Measurements from ENCODE around the gene CPEB4.

CPEB4 gene

GRCh38 chr5:173841710-173842109, 46.4 kb upstream of the CPEB4 start:
- no peak overlapping the region for H2BK15ac ChIP-seq (ENCODE audit: low read depth, poor library complexity, severe bottlenecking)
- no peaks in the 10 kb centered on the region for H3K27me3 ChIP-seq (ENCODE audit: control insufficient read depth in 1 of 2, insufficient read depth in 1 of 2, low read length in 2 of 2)
- H4K91ac ChIP-seq (ENCODE audit: low read length): no peak overlapping the region
- no peak overlapping the region for H3K14ac ChIP-seq (ENCODE audit: low read length in 2 of 2)
- WGBS: 90% methylated on average over 3 of the region's 3 CpGs
- H3K9me3 ChIP-seq (ENCODE audit: control insufficient read depth, low read length): peaks cover 3% of the 10 kb centered on the region
- H3K36me3 ChIP-seq (ENCODE audit: control insufficient read depth in 1 of 2, insufficient read depth in 2 of 2, low read depth in 1 of 2, low read length in 2 of 2): no peaks in the 10 kb centered on the region
- DNase-seq: no peak
- no peak overlapping the region for H2AK5ac ChIP-seq (ENCODE audit: low read length, severe bottlenecking)
- H3K27ac ChIP-seq (ENCODE audit: low read length, poor library complexity, severe bottlenecking): no peak overlapping the region
- no peak overlapping the region for H3K18ac ChIP-seq (ENCODE audit: low read depth in 1 of 2, low read length in 2 of 2)
- no peak overlapping the region for H3K4me3 ChIP-seq (ENCODE audit: insufficient read depth in 1 of 2, low read depth in 1 of 2, low read length in 2 of 2)
- H3K4me1 ChIP-seq (ENCODE audit: control insufficient read depth, insufficient read depth, low read depth, low read length): no peaks in the 10 kb centered on the region
- H2BK120ac ChIP-seq (ENCODE audit: low read depth, low read length): no peak overlapping the region
- H4K8ac ChIP-seq (ENCODE audit: low read length): no peak overlapping the region
- no peak overlapping the region for H2BK5ac ChIP-seq (ENCODE audit: low read depth, low read length, poor library complexity, severe bottlenecking)
- H2BK12ac ChIP-seq (ENCODE audit: low read length in 2 of 2): no peak overlapping the region
- H3K4ac ChIP-seq (ENCODE audit: low read depth in 1 of 2, low read length in 2 of 2): no peak overlapping the region
- no peaks in the 10 kb centered on the region for H3K79me1 ChIP-seq (replicated peaks; ENCODE audit: low read length, poor library complexity, severe bottlenecking)
- H3K9ac ChIP-seq (ENCODE audit: low read length): no peak overlapping the region
- H3K23ac ChIP-seq (ENCODE audit: low read length in 2 of 2): no peak overlapping the region
- no peak overlapping the region for H3K4me2 ChIP-seq (ENCODE audit: low read length, poor library complexity, severe bottlenecking)
- no peak overlapping the region for H2AFZ ChIP-seq (ENCODE audit: low read depth, low read length)

GRCh38 chr5:173843794-173844193, 44.4 kb upstream of the CPEB4 start:
- H3K27me3 ChIP-seq (ENCODE audit: control insufficient read depth in 1 of 2, insufficient read depth in 1 of 2, low read length in 2 of 2): no peaks in the 10 kb centered on the region
- H2AK5ac ChIP-seq (ENCODE audit: low read length, severe bottlenecking): no peak overlapping the region
- 75% methylated on average over 3 of the region's 3 CpGs for WGBS
- H3K36me3 ChIP-seq (ENCODE audit: control insufficient read depth in 1 of 2, insufficient read depth in 2 of 2, low read depth in 1 of 2, low read length in 2 of 2): no peaks in the 10 kb centered on the region
- peaks cover 12% of the 10 kb centered on the region for H3K9me3 ChIP-seq (ENCODE audit: control insufficient read depth, low read length)
- no peaks in the 10 kb centered on the region for H3K4me1 ChIP-seq (ENCODE audit: control insufficient read depth, insufficient read depth, low read depth, low read length)
- H4K8ac ChIP-seq (ENCODE audit: low read length): no peak overlapping the region
- H2BK120ac ChIP-seq (ENCODE audit: low read depth, low read length): no peak overlapping the region
- H4K91ac ChIP-seq (ENCODE audit: low read length): no peak overlapping the region
- no peak overlapping the region for H2AFZ ChIP-seq (ENCODE audit: low read depth, low read length)
- no peak for DNase-seq
- no peak overlapping the region for H2BK5ac ChIP-seq (ENCODE audit: low read depth, low read length, poor library complexity, severe bottlenecking)
- no peak overlapping the region for H2BK15ac ChIP-seq (ENCODE audit: low read depth, poor library complexity, severe bottlenecking)
- H3K23ac ChIP-seq (ENCODE audit: low read length in 2 of 2): no peak overlapping the region
- H3K27ac ChIP-seq (ENCODE audit: low read length, poor library complexity, severe bottlenecking): no peak overlapping the region
- no peak overlapping the region for H3K4me3 ChIP-seq (ENCODE audit: insufficient read depth in 1 of 2, low read depth in 1 of 2, low read length in 2 of 2)
- H3K18ac ChIP-seq (ENCODE audit: low read depth in 1 of 2, low read length in 2 of 2): no peak overlapping the region
- H3K9ac ChIP-seq (ENCODE audit: low read length): no peak overlapping the region
- H3K4ac ChIP-seq (ENCODE audit: low read depth in 1 of 2, low read length in 2 of 2): no peak overlapping the region
- H3K4me2 ChIP-seq (ENCODE audit: low read length, poor library complexity, severe bottlenecking): no peak overlapping the region
- H3K14ac ChIP-seq (ENCODE audit: low read length in 2 of 2): no peak overlapping the region
- no peak overlapping the region for H2BK12ac ChIP-seq (ENCODE audit: low read length in 2 of 2)
- H3K79me1 ChIP-seq (replicated peaks; ENCODE audit: low read length, poor library complexity, severe bottlenecking): no peaks in the 10 kb centered on the region

GRCh38 chr5:173845321-173845720, 42.8 kb upstream of the CPEB4 start:
- H3K4me3 ChIP-seq (ENCODE audit: insufficient read depth in 1 of 2, low read depth in 1 of 2, low read length in 2 of 2): no peak overlapping the region
- H3K18ac ChIP-seq (ENCODE audit: low read depth in 1 of 2, low read length in 2 of 2): no peak overlapping the region
- 79% methylated on average over 4 of the region's 6 CpGs for WGBS
- no peak overlapping the region for H3K23ac ChIP-seq (ENCODE audit: low read length in 2 of 2)
- no peak overlapping the region for H3K4ac ChIP-seq (ENCODE audit: low read depth in 1 of 2, low read length in 2 of 2)
- no peaks in the 10 kb centered on the region for H3K79me1 ChIP-seq (replicated peaks; ENCODE audit: low read length, poor library complexity, severe bottlenecking)
- H3K36me3 ChIP-seq (ENCODE audit: control insufficient read depth in 1 of 2, insufficient read depth in 2 of 2, low read depth in 1 of 2, low read length in 2 of 2): no peaks in the 10 kb centered on the region
- no peaks in the 10 kb centered on the region for H3K4me1 ChIP-seq (ENCODE audit: control insufficient read depth, insufficient read depth, low read depth, low read length)
- H3K9me3 ChIP-seq (ENCODE audit: control insufficient read depth, low read length): peaks cover 18% of the 10 kb centered on the region
- H2BK12ac ChIP-seq (ENCODE audit: low read length in 2 of 2): no peak overlapping the region
- DNase-seq: no peak
- H2AFZ ChIP-seq (ENCODE audit: low read depth, low read length): no peak overlapping the region
- H3K9ac ChIP-seq (ENCODE audit: low read length): no peak overlapping the region
- no peak overlapping the region for H2BK15ac ChIP-seq (ENCODE audit: low read depth, poor library complexity, severe bottlenecking)
- H3K14ac ChIP-seq (ENCODE audit: low read length in 2 of 2): no peak overlapping the region
- H3K27ac ChIP-seq (ENCODE audit: low read length, poor library complexity, severe bottlenecking): no peak overlapping the region
- H2AK5ac ChIP-seq (ENCODE audit: low read length, severe bottlenecking): no peak overlapping the region
- no peak overlapping the region for H3K4me2 ChIP-seq (ENCODE audit: low read length, poor library complexity, severe bottlenecking)
- H3K27me3 ChIP-seq (ENCODE audit: control insufficient read depth in 1 of 2, insufficient read depth in 1 of 2, low read length in 2 of 2): no peaks in the 10 kb centered on the region
- no peak overlapping the region for H2BK5ac ChIP-seq (ENCODE audit: low read depth, low read length, poor library complexity, severe bottlenecking)
- H4K8ac ChIP-seq (ENCODE audit: low read length): no peak overlapping the region
- H2BK120ac ChIP-seq (ENCODE audit: low read depth, low read length): no peak overlapping the region
- H4K91ac ChIP-seq (ENCODE audit: low read length): no peak overlapping the region

GRCh38 chr5:173846929-173847501, 41.1 kb upstream of the CPEB4 start:
- Histone ChIP-seq H2BK12ac (ENCODE audit: low read length in 2 of 2) (no peak overlapping the region), H3K27ac (ENCODE audit: low read length, poor library complexity, severe bottlenecking) (no peak overlapping the region), H3K4me3 (ENCODE audit: insufficient read depth in 1 of 2, low read depth in 1 of 2, low read length in 2 of 2) (no peak overlapping the region), H3K36me3 (ENCODE audit: control insufficient read depth in 1 of 2, insufficient read depth in 2 of 2, low read depth in 1 of 2, low read length in 2 of 2) (no peaks in the 10 kb centered on the region), H3K23ac (ENCODE audit: low read length in 2 of 2) (no peak overlapping the region), H2BK120ac (ENCODE audit: low read depth, low read length) (no peak overlapping the region), H3K14ac (ENCODE audit: low read length in 2 of 2) (no peak overlapping the region), H3K79me1 (replicated peaks; ENCODE audit: low read length, poor library complexity, severe bottlenecking) (no peaks in the 10 kb centered on the region), H4K8ac (ENCODE audit: low read length) (no peak overlapping the region), H4K91ac (ENCODE audit: low read length) (no peak overlapping the region), H2BK15ac (ENCODE audit: low read depth, poor library complexity, severe bottlenecking) (no peak overlapping the region), H3K9me3 (ENCODE audit: control insufficient read depth, low read length) (peaks cover 24% of the 10 kb centered on the region), H3K18ac (ENCODE audit: low read depth in 1 of 2, low read length in 2 of 2) (no peak overlapping the region), H2AFZ (ENCODE audit: low read depth, low read length) (no peak overlapping the region), H3K9ac (ENCODE audit: low read length) (no peak overlapping the region), H2BK5ac (ENCODE audit: low read depth, low read length, poor library complexity, severe bottlenecking) (no peak overlapping the region), H3K4ac (ENCODE audit: low read depth in 1 of 2, low read length in 2 of 2) (no peak overlapping the region), H3K4me2 (ENCODE audit: low read length, poor library complexity, severe bottlenecking) (no peak overlapping the region), H3K4me1 (ENCODE audit: control insufficient read depth, insufficient read depth, low read depth, low read length) (no peaks in the 10 kb centered on the region), H3K27me3 (ENCODE audit: control insufficient read depth in 1 of 2, insufficient read depth in 1 of 2, low read length in 2 of 2) (peaks cover 0 to 3% of the 10 kb centered on the region in 2 experiments), H2AK5ac (ENCODE audit: low read length, severe bottlenecking) (no peak overlapping the region)
- WGBS: 100% methylated on average over 1 of the region's 1 CpG
- DNase-seq: no peak
